Renal cortical epithelial cell (primary cell): Measurements from ENCODE around the gene FANCL. TPM values are rescaled to one million over a fixed set of nuclear protein-coding genes. Genes with fewer than 3 reads are reported as not detected.
A peak's percentile ranks its signal among the peaks of the same experiment; 100 is the strongest.
"Not testable (repeated sequence)": the region's sequence is repeated elsewhere in the genome, so short reads cannot be mapped to it uniquely, and the experiment has no call there.

ENCODE experiments used
- DNase-seq: peaks from one replicate; pipeline ENCODE4 v3.0.0-alpha.2; 2011; ENCODE audit warnings: low read depth
- total RNA-seq: library from RNA; depleted of rRNA; stranded (reverse); fragments of >200 nt; gene quantifications from 2 replicates; pipeline ENCODE4 v1.2.3, GENCODE V29; 2014

FANCL gene
- total RNA-seq: 9.7 and 25.8 TPM in 2 replicates

- DNase-seq: peak; percentile 73
These were observed at the start of gene FANCL for GRCh38 chr2:58240670-58241545. FANCL (minus strand) TSS chr2:58241325; CDS start chr2:58241313, 12 bp downstream.

GRCh38 chr2:58289029-58289428 is 47.9 kb upstream of the FANCL start:
- peak; percentile 29 for DNase-seq

- no peak for DNase-seq
These were observed 42.8 kb upstream of the FANCL start for GRCh38 chr2:58283931-58284330.

- peak; percentile 1 for DNase-seq
These were observed 34.0 kb upstream of the FANCL start for GRCh38 chr2:58275144-58275543.

- no peak for DNase-seq
These were observed 30.7 kb upstream of the FANCL start for GRCh38 chr2:58271826-58272225.

GRCh38 chr2:58268685-58269084 is 27.6 kb upstream of the FANCL start:
- no peak for DNase-seq

GRCh38 chr2:58266211-58266610 is 25.1 kb upstream of the FANCL start:
- DNase-seq: no peak

- DNase-seq: no peak
These were observed 20.1 kb upstream of the FANCL start for GRCh38 chr2:58261209-58261608.

- DNase-seq: not testable (repeated sequence)
These were observed 17.3 kb upstream of the FANCL start for GRCh38 chr2:58258456-58258855.

GRCh38 chr2:58251331-58252201 is 10.4 kb upstream of the FANCL start:
- not testable (repeated sequence) for DNase-seq

GRCh38 chr2:58241546-58241864 is 380 bp upstream of the FANCL start:
- DNase-seq: no peak

- DNase-seq: no peak
These were observed 1.7 kb downstream of the FANCL start for GRCh38 chr2:58239243-58239925.

- peak; percentile 4 for DNase-seq
These were observed 3.4 kb downstream of the FANCL start for GRCh38 chr2:58237741-58238140.

- DNase-seq: no peak
These were observed 5.1 kb downstream of the FANCL start for GRCh38 chr2:58235984-58236383.

- no peak for DNase-seq
These were observed 6.0 kb downstream of the FANCL start for GRCh38 chr2:58235170-58235569.

GRCh38 chr2:58228299-58228698 is 12.8 kb downstream of the FANCL start:
- no peak for DNase-seq

- DNase-seq: no peak
These were observed 13.8 kb downstream of the FANCL start for GRCh38 chr2:58227171-58227917.

- no peak for DNase-seq
These were observed 19.2 kb downstream of the FANCL start for GRCh38 chr2:58221909-58222308.

GRCh38 chr2:58215429-58215828 is 25.7 kb downstream of the FANCL start:
- DNase-seq: no peak

GRCh38 chr2:58210951-58211568 is 30.1 kb downstream of the FANCL start:
- DNase-seq: not testable (repeated sequence)

- no peak for DNase-seq
These were observed 33.9 kb downstream of the FANCL start for GRCh38 chr2:58207189-58207588.
